Activated B cell treated with CpG ODN at 0.5 μM for 24 hours (primary cell): ENCODE results near the gene FOXA3. TPM values are rescaled to one million over a fixed set of nuclear protein-coding genes. Genes with fewer than 3 reads are reported as not detected.

Source experiments
- ATAC-seq: fragments of 200-7000 bp; cut with Tn5 transposase; one replicate; pipeline ENCODE4 v1.10.0; 2021; ENCODE audit warnings: low read depth, mild to moderate bottlenecking, moderate library complexity
- CTCF ChIA-PET: fragments of 350-600 bp; sonication (Branson Sonifier 250); formaldehyde crosslinking; loops from one replicate; lab custom pipeline; 2021; ENCODE audit warnings: antibody characterized with exemption; lab: Charles Lee
- POLR2A ChIA-PET: fragments of 350-600 bp; sonication (Branson Sonifier 250); formaldehyde crosslinking; loops from one replicate; lab custom pipeline; 2021; ENCODE audit warnings: antibody characterized with exemption; lab: Charles Lee
- DNase-seq: peaks from one replicate; pipeline ENCODE4 v3.0.0; 2022
- H3K27ac Mint-ChIP-seq: one replicate; pipeline ENCODE4 v1.8.0; 2020; ENCODE audit warnings: mixed read lengths
- H3K27me3 Mint-ChIP-seq: one replicate; pipeline ENCODE4 v1.8.0; 2021; ENCODE audit warnings: mixed read lengths
- H3K36me3 Mint-ChIP-seq: one replicate; pipeline ENCODE4 v1.8.0; 2021; ENCODE audit warnings: low read depth, mixed read lengths
- H3K4me1 Mint-ChIP-seq: one replicate; pipeline ENCODE4 v1.8.0; 2021; ENCODE audit warnings: mixed read lengths
- H3K4me3 Mint-ChIP-seq: one replicate; pipeline ENCODE4 v1.8.0; 2020; ENCODE audit warnings: mild to moderate bottlenecking, mixed read lengths
- H3K9me3 Mint-ChIP-seq: one replicate; pipeline ENCODE4 v1.8.0; 2020; ENCODE audit warnings: mixed read lengths
- CTCF ChIP-seq: fragments of 200-600 bp; IDR thresholded peaks from one replicate; pipeline ENCODE4 v1.8.0; 2022; ENCODE audit warnings: antibody characterized with exemption, mild to moderate bottlenecking
- intact Hi-C: fragments of 100-400 bp; cut with micrococcal nuclease; formaldehyde crosslinking; loops from one replicate; pipeline ENCODE4 v1.15.1; 2024
- total RNA-seq: library from RNA; stranded (reverse); gene quantifications from 2 replicates; pipeline ENCODE4 v1.2.3, GENCODE V29; 2022

Gene FOXA3
- total RNA-seq, 1 donor from 2014 or later, result not detected

GRCh38 chr19:45872095-45872919 is 8.2 kb downstream of the FOXA3 start:
- CTCF ChIA-PET, result no interaction called here
- no peaks in the 10 kb centered on the region for H3K9me3 Mint-ChIP-seq
- no peaks in the 10 kb centered on the region for H3K36me3 Mint-ChIP-seq
- POLR2A ChIA-PET, result no interaction called here
- intact Hi-C loops, result no loop called here
- ATAC-seq (no peak), DNase-seq (no peak)
- H3K27ac Mint-ChIP-seq, result no peak overlapping the region
- TF ChIP-seq CTCF, result no peak
- peaks cover 27% of the 10 kb centered on the region for H3K27me3 Mint-ChIP-seq
- peaks cover 7% of the 10 kb centered on the region for H3K4me1 Mint-ChIP-seq
- no peak overlapping the region for H3K4me3 Mint-ChIP-seq

- Mint-ChIP-seq H3K4me3 (no peak overlapping the region), H3K36me3 (no peaks in the 10 kb centered on the region), H3K9me3 (no peaks in the 10 kb centered on the region), H3K27me3 (peaks cover 28% of the 10 kb centered on the region), H3K4me1 (peaks cover 7% of the 10 kb centered on the region), H3K27ac (no peak overlapping the region)
- CTCF ChIA-PET, result interaction anchor here (0.7 kb wide), 1 partner anchor 368 kb away, joined by 3 read pairs; no protein-coding TSS in a partner anchor
- no peak for TF ChIP-seq CTCF
- intact Hi-C loops, result no loop called here
- no peak for ATAC-seq
- POLR2A ChIA-PET, result no interaction called here
- no peak for DNase-seq
Measured at GRCh38 chr19:45873219-45873772, 9.2 kb downstream of the FOXA3 start.

GRCh38 chr19:45874620-45874966 is 10.5 kb downstream of the FOXA3 start:
- ChIA-PET POLR2A (no interaction called here), CTCF (no interaction called here)
- Mint-ChIP-seq H3K27ac (no peak overlapping the region), H3K27me3 (peaks cover 34% of the 10 kb centered on the region), H3K36me3 (no peaks in the 10 kb centered on the region), H3K4me1 (peaks cover 7% of the 10 kb centered on the region), H3K9me3 (no peaks in the 10 kb centered on the region), H3K4me3 (no peak overlapping the region)
- ATAC-seq, result no peak
- no peak for TF ChIP-seq CTCF
- intact Hi-C loops, result no loop called here
- DNase-seq, result no peak

- ChIA-PET CTCF (no interaction called here), POLR2A (no interaction called here)
- no peak overlapping the region for H3K27ac Mint-ChIP-seq
- no peaks in the 10 kb centered on the region for H3K9me3 Mint-ChIP-seq
- intact Hi-C loops, result no loop called here
- no peak for TF ChIP-seq CTCF
- peak; percentile 40 for ATAC-seq
- no peaks in the 10 kb centered on the region for H3K36me3 Mint-ChIP-seq
- H3K4me1 Mint-ChIP-seq, result peaks cover 7% of the 10 kb centered on the region
- DNase-seq, result no peak
- H3K4me3 Mint-ChIP-seq, result peak overlapping the region; percentile 11
- peaks cover 39% of the 10 kb centered on the region for H3K27me3 Mint-ChIP-seq
Measured at GRCh38 chr19:45876161-45876410, 12.0 kb downstream of the FOXA3 start.

- no peaks in the 10 kb centered on the region for H3K9me3 Mint-ChIP-seq
- TF ChIP-seq CTCF, result no peak
- ChIA-PET POLR2A (no interaction called here), CTCF (no interaction called here)
- intact Hi-C loops, result no loop called here
- no peak for DNase-seq
- H3K4me3 Mint-ChIP-seq, result peak overlapping the region; percentile 11
- H3K4me1 Mint-ChIP-seq, result peaks cover 9% of the 10 kb centered on the region
- ATAC-seq, result peak; percentile 25
- H3K27me3 Mint-ChIP-seq, result peaks cover 38% of the 10 kb centered on the region
- H3K36me3 Mint-ChIP-seq, result no peaks in the 10 kb centered on the region
- H3K27ac Mint-ChIP-seq, result no peak overlapping the region
Measured at GRCh38 chr19:45876411-45877197, 12.5 kb downstream of the FOXA3 start.
